Brain microvascular endothelial cell (primary cell): ENCODE results near the gene KAZN.

Experiments used
- DNase-seq: peaks from one replicate; pipeline ENCODE4 v3.0.0-alpha.2; 2020
- H3K27ac ChIP-seq: fragments of 250-450 bp; sonication (Bioruptor Pico); 2 replicates; pipeline ENCODE4 v1.5.1; 2020; ENCODE audit warnings: mild to moderate bottlenecking, moderate library complexity
- H3K27me3 ChIP-seq: fragments of 250-450 bp; sonication (Bioruptor Pico); replicated peaks from 2 replicates; pipeline ENCODE4 v1.5.1; 2020; ENCODE audit warnings: mild to moderate bottlenecking
- H3K36me3 ChIP-seq: fragments of 250-450 bp; sonication (Bioruptor Pico); replicated peaks from 2 replicates; pipeline ENCODE4 v1.5.1; 2020; ENCODE audit warnings: mild to moderate bottlenecking
- H3K4me3 ChIP-seq: 2 replicates; pipeline ENCODE4 v1.5.1; 2011; ENCODE audit warnings: low read depth, mild to moderate bottlenecking, control low read depth, low read length, moderate library complexity
- in situ Hi-C: cut with HindIII; loops from 2 replicates; pipeline ENCODE4 v1.10.0; 2017; ENCODE audit warnings: low sequenced_read_pairs, low pct_ligation_motif_present
- TF ChIP-seq, protein P1 (sequence below): IDR thresholded peaks from 2 replicates; pipeline ENCODE4 v1.5.1; 2011; ENCODE audit warnings: low read depth, mild to moderate bottlenecking, moderate library complexity, low read length, control low read depth, inconsistent platforms; ENCODE audit errors: missing control alignments

Gene KAZN

GRCh38 chr1:15113146-15113545, 514.7 kb downstream of the KAZN start:
- Histone ChIP-seq H3K27me3 (no peaks in the 10 kb centered on the region), H3K4me3 (no peak overlapping the region), H3K36me3 (no peaks in the 10 kb centered on the region), H3K27ac (no peak overlapping the region)
- TF ChIP-seq, protein P1, sequence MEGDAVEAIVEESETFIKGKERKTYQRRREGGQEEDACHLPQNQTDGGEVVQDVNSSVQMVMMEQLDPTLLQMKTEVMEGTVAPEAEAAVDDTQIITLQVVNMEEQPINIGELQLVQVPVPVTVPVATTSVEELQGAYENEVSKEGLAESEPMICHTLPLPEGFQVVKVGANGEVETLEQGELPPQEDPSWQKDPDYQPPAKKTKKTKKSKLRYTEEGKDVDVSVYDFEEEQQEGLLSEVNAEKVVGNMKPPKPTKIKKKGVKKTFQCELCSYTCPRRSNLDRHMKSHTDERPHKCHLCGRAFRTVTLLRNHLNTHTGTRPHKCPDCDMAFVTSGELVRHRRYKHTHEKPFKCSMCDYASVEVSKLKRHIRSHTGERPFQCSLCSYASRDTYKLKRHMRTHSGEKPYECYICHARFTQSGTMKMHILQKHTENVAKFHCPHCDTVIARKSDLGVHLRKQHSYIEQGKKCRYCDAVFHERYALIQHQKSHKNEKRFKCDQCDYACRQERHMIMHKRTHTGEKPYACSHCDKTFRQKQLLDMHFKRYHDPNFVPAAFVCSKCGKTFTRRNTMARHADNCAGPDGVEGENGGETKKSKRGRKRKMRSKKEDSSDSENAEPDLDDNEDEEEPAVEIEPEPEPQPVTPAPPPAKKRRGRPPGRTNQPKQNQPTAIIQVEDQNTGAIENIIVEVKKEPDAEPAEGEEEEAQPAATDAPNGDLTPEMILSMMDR = no peak
- DNase-seq = no peak
- in situ Hi-C loops = no loop called here

GRCh38 chr1:15114884-15115283, 516.4 kb downstream of the KAZN start:
- TF ChIP-seq, protein P1 = no peak
- no peak overlapping the region for H3K27ac ChIP-seq
- in situ Hi-C loops = no loop called here
- H3K4me3 ChIP-seq = no peak overlapping the region
- DNase-seq = no peak
- H3K36me3 ChIP-seq = no peaks in the 10 kb centered on the region
- no peaks in the 10 kb centered on the region for H3K27me3 ChIP-seq

DNA sequence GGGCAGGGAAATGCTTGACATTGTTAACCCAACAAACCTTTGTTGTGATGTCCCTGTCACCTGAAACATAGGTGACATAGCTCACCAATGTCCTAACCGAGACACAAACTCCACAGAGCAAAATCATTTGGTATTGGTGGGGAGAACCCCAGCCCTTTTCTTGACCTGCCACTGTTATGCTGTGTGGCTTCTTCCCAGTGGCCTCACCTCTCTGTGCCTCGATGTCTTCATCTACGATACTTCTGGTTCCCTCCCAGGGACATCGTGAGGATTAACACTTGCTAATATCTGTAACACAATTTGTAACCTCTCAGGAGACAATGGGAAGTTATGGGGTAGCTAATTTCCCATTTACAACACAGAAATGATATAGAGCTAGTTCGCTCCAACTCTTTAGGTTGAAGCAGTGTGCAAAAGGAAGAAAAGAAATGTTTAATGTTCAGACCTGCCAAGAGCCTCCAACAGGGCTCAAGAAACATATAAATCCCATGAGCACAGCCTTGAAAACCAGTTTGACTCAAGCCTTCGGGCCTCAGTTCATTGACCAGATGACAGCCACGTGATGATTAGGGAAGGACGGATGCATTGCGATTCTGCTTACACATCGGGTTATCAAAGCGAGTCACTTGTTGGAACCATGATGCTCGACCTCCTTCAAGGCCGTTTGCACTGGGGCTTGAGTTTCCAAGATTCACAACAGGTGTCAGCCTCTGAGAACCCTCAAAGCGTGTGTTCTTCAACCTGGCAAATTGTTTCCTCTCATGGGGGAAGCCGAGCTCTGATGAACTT, 517.3 kb downstream of the KAZN start:
- Histone ChIP-seq H3K36me3 (no peaks in the 10 kb centered on the region), H3K4me3 (no peak overlapping the region)
- in situ Hi-C loops = no loop called here

GRCh38 chr1:15116966-15117365, 518.5 kb downstream of the KAZN start:
- no peak for DNase-seq
- Histone ChIP-seq H3K27me3 (no peaks in the 10 kb centered on the region), H3K27ac (no peak overlapping the region), H3K4me3 (no peak overlapping the region), H3K36me3 (no peaks in the 10 kb centered on the region)
- TF ChIP-seq, protein P1 = no peak
- in situ Hi-C loops = no loop called here

More for the DNA sequence above, 517.3 kb downstream of the KAZN start:
- Histone ChIP-seq H3K27me3 (no peaks in the 10 kb centered on the region), H3K27ac (no peak overlapping the region)
- no peak for DNase-seq
- TF ChIP-seq, protein P1 = no peak

- no peak overlapping the region for H3K27ac ChIP-seq
- TF ChIP-seq, protein P1 = no peak
- in situ Hi-C loops = no loop called here
- H3K36me3 ChIP-seq = no peaks in the 10 kb centered on the region
- H3K4me3 ChIP-seq = no peak overlapping the region
- no peak for DNase-seq
- peaks cover under 1% of the 10 kb centered on the region for H3K27me3 ChIP-seq
These were observed 519.3 kb downstream of the KAZN start for GRCh38 chr1:15117671-15118325.
